HepG2 (cell line): ENCODE data around the gene FAM118B. TPM values are rescaled to one million over a fixed set of nuclear protein-coding genes. Genes with fewer than 3 reads are reported as not detected.

Experiments used
- ATAC-seq: fragments of 200-7000 bp; cut with Tn5 transposase; 3 replicates; pipeline ENCODE4 v1.9.1; 2020; ENCODE audit warnings: mild to moderate bottlenecking, moderate library complexity
- BruUV-seq: library from RNA; stranded (reverse); fragments of 400-500 nt; replicated peaks from 2 replicates; lab custom pipeline; 2021; lab: Mats Ljungman, UMichigan
- CTCF ChIA-PET: fragments of 300-600 bp; formaldehyde crosslinking; extraction: SDS; loops from one replicate; lab custom pipeline; 2021; ENCODE audit warnings: low total read pairs, inconsistent platforms, low intra/inter-chr PET ratio; lab: Yijun Ruan, JAX
- POLR2A ChIA-PET: fragments of 350-600 bp; sonication (Branson Sonifier 250); formaldehyde crosslinking; loops from one replicate; lab custom pipeline; 2020; ENCODE audit warnings: antibody characterized with exemption, inconsistent platforms; lab: Yijun Ruan, JAX
- DNase-seq: peaks from one replicate; pipeline ENCODE4 v3.0.0-alpha.2; 2015; ENCODE audit warnings: low spot score
- FAIRE-seq: peaks from 3 replicates; lab custom pipeline; 2011; peaks lifted over from hg19 to GRCh38; lab: Jason Lieb, UNC
- H2AFZ ChIP-seq: one replicate; pipeline ENCODE4 v1.6.1; 2011; ENCODE audit warnings: low read length, inconsistent platforms
- H3K27ac ChIP-seq: fragments of 300-600 bp; 3 replicates; pipeline ENCODE4 v1.8.0; 2011; ENCODE audit warnings: mixed run types, mild to moderate bottlenecking, mixed read lengths, low read length, inconsistent platforms; ENCODE audit not compliant: insufficient read depth; ENCODE audit errors: extremely low read length
- H3K27me3 ChIP-seq, 2 experiments: fragments of 200-600 bp in 1 of 2; 2 replicates in 1 of 2; 3 replicates in 1 of 2; pipeline versions ENCODE4 v1.6.0 to v1.8.0; 2011; ENCODE audit warnings: low read length in 2 of 2, mild to moderate bottlenecking in 2 of 2, moderate library complexity in 2 of 2, inconsistent platforms in 1 of 2; ENCODE audit not compliant: insufficient read depth in 2 of 2, control insufficient read depth in 1 of 2
- H3K36me3 ChIP-seq, 2 experiments: fragments of 200-600 bp in 1 of 2; replicated peaks in 1 of 2; 2 replicates in 1 of 2; 3 replicates in 1 of 2; pipeline versions ENCODE4 v1.5.1 to v1.8.0; 2011; ENCODE audit warnings: low read length in 2 of 2, inconsistent platforms in 1 of 2; ENCODE audit not compliant: insufficient read depth in 2 of 2, control insufficient read depth in 1 of 2
- H3K4me1 ChIP-seq: 2 replicates; pipeline ENCODE4 v1.5.1; 2012; ENCODE audit warnings: low read length, inconsistent platforms; ENCODE audit not compliant: insufficient read depth
- H3K4me2 ChIP-seq: 2 replicates; pipeline ENCODE4 v1.6.0; 2011; ENCODE audit warnings: low read depth, low read length, inconsistent platforms
- H3K4me3 ChIP-seq, 3 experiments: fragments of 200-600 bp in 1 of 3; sonication (generic), shearing (Covaris generic) in 1 of 3; replicated peaks in 1 of 3; 2 replicates each; pipeline ENCODE4 v1.5.1; 2011 to 2016; ENCODE audit warnings: low read length in 3 of 3, inconsistent platforms in 2 of 3, low read depth in 2 of 3, mild to moderate bottlenecking in 2 of 3, control low read depth in 1 of 3, mixed read lengths in 1 of 3; ENCODE audit not compliant: insufficient read depth in 1 of 3
- H3K79me2 ChIP-seq: one replicate; pipeline ENCODE4 v1.6.1; 2011; ENCODE audit warnings: low read length, inconsistent platforms; ENCODE audit not compliant: insufficient read depth
- H3K9ac ChIP-seq: 2 replicates; pipeline ENCODE4 v1.6.0; 2011; ENCODE audit warnings: mild to moderate bottlenecking, low read depth, low read length, inconsistent platforms; ENCODE audit not compliant: insufficient read depth
- H3K9me3 ChIP-seq: 2 replicates; pipeline ENCODE4 v1.5.1; 2012; ENCODE audit warnings: mild to moderate bottlenecking, low read length
- H4K20me1 ChIP-seq: 2 replicates; pipeline ENCODE4 v1.6.0; 2011; ENCODE audit warnings: inconsistent platforms, mild to moderate bottlenecking, low read length, moderate library complexity; ENCODE audit not compliant: insufficient read depth
- AGO1 ChIP-seq: fragments of 200-400 bp; formaldehyde crosslinking; IDR thresholded peaks from 2 replicates; pipeline ENCODE4 v1.6.1; 2017; ENCODE audit warnings: mild to moderate bottlenecking, low read depth, low read length, moderate library complexity; ENCODE audit not compliant: poor library complexity, severe bottlenecking
- DPF2 ChIP-seq: sonication (generic); formaldehyde crosslinking; IDR thresholded peaks from 2 replicates; pipeline ENCODE4 v1.4.0; 2020; ENCODE audit warnings: mild to moderate bottlenecking, low read depth, missing genetic modification reagents, borderline replicate concordance
- MTF2 ChIP-seq: sonication (generic); formaldehyde crosslinking; IDR thresholded peaks from 2 replicates; pipeline ENCODE4 v1.5.0; 2020; ENCODE audit warnings: missing genetic modification reagents, borderline replicate concordance
- ZNF589 ChIP-seq: sonication (generic); formaldehyde crosslinking; conservative IDR thresholded peaks from 2 replicates; pipeline ENCODE4 v1.8.0; 2022; ENCODE audit warnings: mild to moderate bottlenecking, moderate library complexity, missing genetic modification reagents
- ZNF7 ChIP-seq: IDR thresholded peaks from 2 replicates; pipeline ENCODE4 v1.6.1; 2016; ENCODE audit warnings: missing biosample characterization, missing genetic modification reagents
- ZNF776 ChIP-seq: sonication (generic); formaldehyde crosslinking; IDR thresholded peaks from 2 replicates; pipeline ENCODE4 v1.4.0; 2020; ENCODE audit warnings: mild to moderate bottlenecking, missing genetic modification reagents
- WGBS: methylation state at CpG from one replicate; pipeline ENCODE4 v1.1.6; 2017; ENCODE audit warnings: low lambda C conversion rate; 5-methylcytosine and 5-hydroxymethylcytosine counted together
- in situ Hi-C: cut with HindIII; loops from 2 replicates; pipeline ENCODE4 v1.10.0; 2017; ENCODE audit warnings: low pct_unique_long_range_greater_than_20kb; ENCODE audit not compliant: extremely low pct_ligation_motif_present
- intact Hi-C: fragments of 100-400 bp; cut with micrococcal nuclease; formaldehyde crosslinking; loops from one replicate; pipeline ENCODE4 v1.10.0; 2022; ENCODE audit not compliant: unreplicated experiment
- polyA plus RNA-seq, 8 experiments: library from polyadenylated mRNA; depleted of rRNA in 3 of 8; stranded (reverse) in 7 of 8; unstranded in 1 of 8; fragments of >200 nt; fragmentation: Illumina TruSeq in 4 of 8; extraction: Trizol in 4 of 8; gene quantifications; 2 replicates each; pipeline versions ENCODE4 v1.2.1 to v1.2.3, GENCODE V29; 2011 to 2016; ENCODE audit warnings: low read depth in 4 of 8, missing spikeins in 1 of 8, mixed read lengths in 1 of 8; ENCODE audit not compliant: insufficient read depth in 1 of 8
- total RNA-seq, 5 experiments: library from RNA; depleted of rRNA; stranded (reverse); fragments of >200 nt; fragmentation: Illumina TruSeq; extraction: Trizol; gene quantifications; 2 replicates each; pipeline ENCODE4 v1.2.3, GENCODE V29; 2016; ENCODE audit warnings: low read depth in 1 of 5
- TF ChIP-seq, protein P1 (sequence below): sonication (generic); formaldehyde crosslinking; IDR thresholded peaks from 2 replicates; pipeline ENCODE4 v1.9.0; 2022; ENCODE audit warnings: missing genetic modification reagents, mild to moderate bottlenecking, borderline replicate concordance
- TF ChIP-seq, protein P2 (sequence below): sonication (generic); formaldehyde crosslinking; IDR thresholded peaks from 2 replicates; pipeline ENCODE4 v1.4.0; 2020; ENCODE audit warnings: missing genetic modification reagents

FAM118B gene
- total and polyA plus RNA-seq, 2 of the 13 experiments (the other 11 are each of a cell fraction or from before 2014, with no cell fraction given): 10.2 to 25.7 TPM

DNA sequence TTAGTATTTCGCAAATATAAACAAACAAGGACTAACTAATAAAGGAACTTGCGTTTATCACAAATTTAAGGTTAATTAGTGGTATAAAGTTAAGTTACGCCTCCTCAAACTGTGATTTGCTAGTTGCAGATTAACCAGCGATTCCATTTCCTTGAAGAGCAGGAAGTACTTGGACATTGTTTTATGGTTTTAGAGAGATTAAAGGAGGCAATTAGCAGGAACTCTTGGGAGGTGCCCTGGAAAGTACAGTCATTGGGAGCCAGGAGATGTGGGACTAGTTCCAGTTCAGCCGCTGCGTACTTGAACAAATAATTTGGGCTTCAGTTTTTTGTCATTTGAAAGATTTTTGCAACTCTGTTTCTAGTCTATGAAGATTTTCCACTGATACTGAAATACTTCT is 3.3 kb downstream of the FAM118B start:
- Histone ChIP-seq H4K20me1 (no peaks in the 10 kb centered on the region), H3K4me3 (no peak overlapping the region), H3K36me3 (no peaks in the 10 kb centered on the region), H3K4me2 (no peak overlapping the region), H3K4me1 (peaks cover 24% of the 10 kb centered on the region), H3K27ac (no peak overlapping the region), H3K79me2 (peaks cover 54% of the 10 kb centered on the region), H3K27me3 (peaks cover 0 to 2% of the 10 kb centered on the region in 2 experiments; a peak in 1 of 5 replicates), H3K9ac (no peak overlapping the region), H2AFZ (no peak overlapping the region), H3K9me3 (no peaks in the 10 kb centered on the region)
- POLR2A ChIA-PET: no interaction called here
- WGBS: 72% methylated on average over 6 of the region's 6 CpGs
- no peak for FAIRE-seq
- no peak for DNase-seq
- CTCF ChIA-PET: no interaction called here
- BruUV-seq: no TSS peak
- ATAC-seq: no peak
- TF ChIP-seq ZNF7 (CRISPR knock-in tag): no peak
- TF ChIP-seq DPF2 (CRISPR knock-in tag): no peak
- no peak for TF ChIP-seq ZNF776 (CRISPR knock-in tag)
- TF ChIP-seq, protein P1, sequence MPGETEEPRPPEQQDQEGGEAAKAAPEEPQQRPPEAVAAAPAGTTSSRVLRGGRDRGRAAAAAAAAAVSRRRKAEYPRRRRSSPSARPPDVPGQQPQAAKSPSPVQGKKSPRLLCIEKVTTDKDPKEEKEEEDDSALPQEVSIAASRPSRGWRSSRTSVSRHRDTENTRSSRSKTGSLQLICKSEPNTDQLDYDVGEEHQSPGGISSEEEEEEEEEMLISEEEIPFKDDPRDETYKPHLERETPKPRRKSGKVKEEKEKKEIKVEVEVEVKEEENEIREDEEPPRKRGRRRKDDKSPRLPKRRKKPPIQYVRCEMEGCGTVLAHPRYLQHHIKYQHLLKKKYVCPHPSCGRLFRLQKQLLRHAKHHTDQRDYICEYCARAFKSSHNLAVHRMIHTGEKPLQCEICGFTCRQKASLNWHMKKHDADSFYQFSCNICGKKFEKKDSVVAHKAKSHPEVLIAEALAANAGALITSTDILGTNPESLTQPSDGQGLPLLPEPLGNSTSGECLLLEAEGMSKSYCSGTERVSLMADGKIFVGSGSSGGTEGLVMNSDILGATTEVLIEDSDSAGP: no peak
- TF ChIP-seq AGO1: no peak
- TF ChIP-seq, protein P2, sequence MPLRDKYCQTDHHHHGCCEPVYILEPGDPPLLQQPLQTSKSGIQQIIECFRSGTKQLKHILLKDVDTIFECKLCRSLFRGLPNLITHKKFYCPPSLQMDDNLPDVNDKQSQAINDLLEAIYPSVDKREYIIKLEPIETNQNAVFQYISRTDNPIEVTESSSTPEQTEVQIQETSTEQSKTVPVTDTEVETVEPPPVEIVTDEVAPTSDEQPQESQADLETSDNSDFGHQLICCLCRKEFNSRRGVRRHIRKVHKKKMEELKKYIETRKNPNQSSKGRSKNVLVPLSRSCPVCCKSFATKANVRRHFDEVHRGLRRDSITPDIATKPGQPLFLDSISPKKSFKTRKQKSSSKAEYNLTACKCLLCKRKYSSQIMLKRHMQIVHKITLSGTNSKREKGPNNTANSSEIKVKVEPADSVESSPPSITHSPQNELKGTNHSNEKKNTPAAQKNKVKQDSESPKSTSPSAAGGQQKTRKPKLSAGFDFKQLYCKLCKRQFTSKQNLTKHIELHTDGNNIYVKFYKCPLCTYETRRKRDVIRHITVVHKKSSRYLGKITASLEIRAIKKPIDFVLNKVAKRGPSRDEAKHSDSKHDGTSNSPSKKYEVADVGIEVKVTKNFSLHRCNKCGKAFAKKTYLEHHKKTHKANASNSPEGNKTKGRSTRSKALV: no peak
- TF ChIP-seq ZNF589 (CRISPR knock-in tag): no peak
- no peak for TF ChIP-seq MTF2 (CRISPR knock-in tag)
- in situ Hi-C loops (loop anchor here (25.0 kb wide), 1 partner anchor 578 kb away; the partner anchor contains the start of gene CHEK1), intact Hi-C loops (no loop called here)
